ENCODE data around the gene DNAAF3. TPM values are rescaled to one million over a fixed set of nuclear protein-coding genes. Genes with fewer than 3 reads are reported as not detected.
"Not testable (repeated sequence)": the region's sequence is repeated elsewhere in the genome, so short reads cannot be mapped to it uniquely, and the experiment has no call there.

DNAAF3 gene
- total RNA-seq, 4 donors from 2014 or later: 0.40 TPM; not detected in 3

GRCh38 chr19:55206664-55207500 is 40.5 kb upstream of the DNAAF3 start:
- TF ChIP-seq CTCF (IDR thresholded peaks at IDR 0.05) (no peak), POLR2A (IDR thresholded peaks at IDR 0.05) (peak; percentile 92 to 95)
- H3K27me3 ChIP-seq: no peaks in the 10 kb centered on the region
- peaks cover 0 to 37% (median 0%) of the 10 kb centered on the region in 3 donors for H3K36me3 ChIP-seq
- no peaks in the 10 kb centered on the region for H3K9me3 ChIP-seq
- peak in 2 of 3 donors; percentile 92 to 95 for DNase-seq
- H3K27ac ChIP-seq: peak overlapping the region in 3 of 4 donors; percentile 85 to 94 (median 91)
- peaks cover 0 to 16% (median 0%) of the 10 kb centered on the region in 4 donors for H3K4me1 ChIP-seq
- peak overlapping the region in 3 of 4 donors; percentile 21 to 61 (median 54) for H3K4me3 ChIP-seq

GRCh38 chr19:55202199-55202598 is 35.8 kb upstream of the DNAAF3 start:
- H3K4me1 ChIP-seq, H3K27ac ChIP-seq, H3K27me3 ChIP-seq, H3K9me3 ChIP-seq, DNase-seq, H3K4me3 ChIP-seq: not testable (repeated sequence)
- peaks cover 0 to 78% (median 0%) of the 10 kb centered on the region in 3 donors for H3K36me3 ChIP-seq
- TF ChIP-seq CTCF (IDR thresholded peaks at IDR 0.05): peak in 2 of 6 experiments; percentile 12 to 24

DNA sequence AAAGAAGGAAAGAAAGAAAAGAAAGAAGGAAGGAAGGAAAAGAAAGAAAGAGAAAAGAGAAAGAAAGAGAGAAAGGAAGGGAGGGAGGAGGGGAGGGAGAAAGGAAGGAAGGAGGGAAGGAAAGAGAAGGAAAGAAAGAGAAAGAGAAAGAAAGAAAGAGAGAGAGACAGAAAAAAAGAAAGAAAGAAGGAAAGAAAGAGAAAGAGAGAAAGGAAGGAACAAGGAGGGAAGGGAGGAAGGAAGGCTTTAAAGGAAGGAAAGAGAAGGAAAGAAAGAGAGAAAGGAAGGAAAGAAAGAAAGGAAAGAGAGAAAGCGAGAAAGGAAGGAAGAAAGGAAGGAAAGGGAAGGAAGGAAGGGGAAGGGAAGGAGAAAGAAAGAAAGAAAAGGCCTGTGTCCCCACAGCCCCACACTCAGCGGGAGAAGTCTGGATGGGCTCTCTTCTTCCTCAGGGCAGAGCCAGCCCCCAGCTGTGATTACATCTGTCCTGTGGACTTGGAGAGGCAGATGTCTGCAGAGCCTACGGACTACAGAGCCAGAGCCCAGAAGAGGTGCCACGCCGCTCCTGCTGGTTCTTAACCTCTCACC is 33.3 kb upstream of the DNAAF3 start:
- Histone ChIP-seq H3K27me3 (no peaks in the 10 kb centered on the region), H3K36me3 (peaks cover 0 to 84% (median 0%) of the 10 kb centered on the region in 3 donors)

DNA sequence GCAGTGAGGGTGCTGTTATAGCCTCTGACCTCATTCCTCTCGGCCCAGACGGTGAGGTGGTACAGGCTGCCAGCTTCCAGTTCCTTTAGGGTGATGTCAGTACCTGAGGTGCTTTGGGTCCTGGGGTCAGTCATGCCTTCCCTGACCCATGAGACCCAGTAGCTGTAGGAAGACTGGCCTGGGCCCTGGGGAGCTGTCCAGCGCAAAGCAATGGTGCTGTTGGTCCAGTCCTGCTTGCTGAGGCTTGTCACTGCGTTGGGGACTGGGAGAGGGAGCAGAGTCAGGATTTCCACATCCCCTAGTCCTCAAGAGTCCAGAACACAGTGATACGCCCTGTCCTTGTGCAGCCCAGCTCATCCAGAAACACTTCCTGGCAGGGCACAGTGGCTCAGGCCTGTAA is 32.2 kb upstream of the DNAAF3 start:
- Histone ChIP-seq H3K36me3 (peaks cover 0 to 81% (median 0%) of the 10 kb centered on the region in 3 donors), H3K4me1 (no peaks in the 10 kb centered on the region), H3K27ac (no peak overlapping the region), H3K4me3 (no peak overlapping the region), H3K27me3 (no peaks in the 10 kb centered on the region), H3K9me3 (no peaks in the 10 kb centered on the region)
- no peak for TF ChIP-seq POLR2A (IDR thresholded peaks at IDR 0.05)
- TF ChIP-seq CTCF (IDR thresholded peaks at IDR 0.05): no peak
- no peak for DNase-seq

More for the DNA sequence above, 33.3 kb upstream of the DNAAF3 start:
- H3K4me3 ChIP-seq: no peak overlapping the region
- no peaks in the 10 kb centered on the region for H3K4me1 ChIP-seq
- no peaks in the 10 kb centered on the region for H3K9me3 ChIP-seq
- TF ChIP-seq POLR2A (IDR thresholded peaks at IDR 0.05): no peak
- TF ChIP-seq CTCF (IDR thresholded peaks at IDR 0.05): no peak
- no peak for DNase-seq
- no peak overlapping the region for H3K27ac ChIP-seq

GRCh38 chr19:55197528-55197927 is 31.1 kb upstream of the DNAAF3 start:
- no peak for DNase-seq
- peaks cover 0 to 83% (median 0%) of the 10 kb centered on the region in 3 donors for H3K36me3 ChIP-seq

More at GRCh38 chr19:55197528-55197927, 31.1 kb upstream of the DNAAF3 start:
- TF ChIP-seq POLR2A (IDR thresholded peaks at IDR 0.05) (no peak), CTCF (IDR thresholded peaks at IDR 0.05) (no peak)
- Histone ChIP-seq H3K4me1 (no peaks in the 10 kb centered on the region), H3K27ac (no peak overlapping the region), H3K9me3 (no peaks in the 10 kb centered on the region), H3K4me3 (no peak overlapping the region), H3K27me3 (no peaks in the 10 kb centered on the region)
